Right lobe of liver (tissue), 4 donors: ENCODE data around the gene ELOB.

Experiments used
- CTCF ChIP-seq, 4 donors: fragments of 200-600 bp in 3 of 4; fragments of 450-650 bp in 1 of 4; IDR thresholded peaks; one replicate each; pipeline versions ENCODE4 v1.5.1 to v1.8.0; 2016 to 2022; ENCODE audit warnings: antibody characterized with exemption in 4 of 4, mild to moderate bottlenecking in 2 of 4
- POLR2A ChIP-seq: fragments of 450-650 bp; IDR thresholded peaks from one replicate; pipeline ENCODE4 v1.6.1; 2017; ENCODE audit warnings: antibody characterized with exemption, mild to moderate bottlenecking
- donor health status: DM: no; HTN: no; CAD: no.
- donor health status: DM: no; HTN: no; CAD: no.
- donor health status: DM: no; HTN: yes; CAD: no.

- TF ChIP-seq CTCF (IDR thresholded peaks at IDR 0.05) (no peak), POLR2A (no peak)
Measured at GRCh38 chr16:2822496-2822895, 45.4 kb upstream of the ELOB start.
